ENCODE measurements around the gene CACHD1.
"Not testable (repeated sequence)": the region's sequence is repeated elsewhere in the genome, so short reads cannot be mapped to it uniquely, and the experiment has no call there.

CACHD1 gene

GRCh38 chr1:64701886-64702285, 232.0 kb downstream of the CACHD1 start:
- no peak for FAIRE-seq

- not testable (repeated sequence) for FAIRE-seq
These were observed 232.7 kb downstream of the CACHD1 start for GRCh38 chr1:64702670-64703069.

DNA sequence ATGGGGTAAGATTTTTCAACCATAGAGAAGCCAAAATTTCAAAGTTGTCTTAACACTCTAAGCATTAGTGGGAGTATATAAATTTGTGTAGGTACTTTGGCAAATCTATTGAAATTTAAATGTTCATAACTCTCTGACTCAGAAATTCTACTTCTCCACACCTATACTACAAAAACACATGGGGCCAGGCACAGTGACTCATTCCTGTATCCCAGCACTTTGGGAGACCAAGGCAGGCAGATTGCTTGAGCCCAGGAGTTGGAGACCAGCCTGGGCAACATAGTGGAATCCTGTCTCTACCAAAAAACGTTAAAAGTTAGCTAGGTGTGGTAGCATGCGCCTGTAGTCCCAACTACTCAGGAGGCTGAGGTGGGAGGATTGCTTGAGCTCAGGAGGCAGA, 233.7 kb downstream of the CACHD1 start:
- no peak for FAIRE-seq

DNA sequence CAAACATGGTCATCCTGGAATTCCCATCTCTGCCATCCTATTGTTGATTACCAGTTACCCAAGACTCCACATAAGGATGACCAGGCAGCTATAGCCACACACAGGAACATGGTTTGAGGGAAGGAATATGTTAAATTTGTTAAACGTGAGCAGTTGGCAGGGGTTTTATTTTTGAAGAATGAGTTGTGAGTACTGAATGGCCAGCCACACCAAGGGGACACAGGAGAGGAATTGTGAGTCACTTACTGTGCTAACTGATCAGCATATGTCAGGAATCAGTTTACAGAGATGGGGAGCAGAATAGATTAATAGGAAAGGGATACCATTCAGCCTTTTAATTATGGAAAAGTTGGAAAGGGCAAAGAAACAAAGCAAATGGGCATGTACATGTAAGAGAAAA, 235.7 kb downstream of the CACHD1 start:
- FAIRE-seq, result no peak

DNA sequence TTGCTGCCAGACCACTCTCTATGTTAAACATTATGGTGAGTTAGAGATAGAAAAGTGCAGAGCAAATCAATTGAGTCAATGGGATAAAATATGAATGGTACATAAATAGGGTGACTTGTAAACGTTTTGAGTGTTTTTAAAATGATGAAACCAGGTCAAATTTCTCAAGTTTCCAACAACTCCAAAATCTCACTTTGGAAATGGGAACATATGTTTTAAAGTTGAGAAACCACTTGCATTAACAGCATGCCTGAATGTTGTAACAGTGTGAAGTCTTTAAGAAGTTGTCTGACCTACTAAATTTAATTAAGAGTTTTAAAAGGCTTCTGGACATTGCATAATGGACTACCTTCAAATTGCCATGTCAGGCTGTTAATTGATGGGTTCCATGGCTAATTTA, 241.3 kb downstream of the CACHD1 start:
- FAIRE-seq, result no peak

GRCh38 chr1:64712049-64712448, 242.1 kb downstream of the CACHD1 start:
- no peak for FAIRE-seq

DNA sequence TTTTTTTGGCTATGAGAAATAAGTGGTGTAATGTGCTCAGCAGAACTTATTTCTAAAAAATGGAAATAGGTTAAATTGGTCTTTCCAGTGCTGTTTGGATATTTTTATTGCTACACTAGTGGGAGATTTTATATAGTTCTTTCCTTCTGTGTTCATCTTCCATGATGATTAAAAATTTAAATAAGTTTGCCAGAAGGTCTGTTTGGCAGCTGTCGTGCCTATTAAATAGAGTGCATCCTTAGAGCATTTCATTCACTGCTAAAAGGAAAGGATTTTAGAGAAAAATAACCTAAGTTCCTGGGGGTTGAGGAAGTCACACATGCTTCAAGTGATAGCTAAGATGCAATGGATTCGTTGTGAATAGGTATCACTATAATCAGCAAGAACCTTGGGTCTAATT, 245.3 kb downstream of the CACHD1 start:
- no peak for FAIRE-seq

GRCh38 chr1:64721135-64721534, 251.2 kb downstream of the CACHD1 start:
- FAIRE-seq, result no peak

DNA sequence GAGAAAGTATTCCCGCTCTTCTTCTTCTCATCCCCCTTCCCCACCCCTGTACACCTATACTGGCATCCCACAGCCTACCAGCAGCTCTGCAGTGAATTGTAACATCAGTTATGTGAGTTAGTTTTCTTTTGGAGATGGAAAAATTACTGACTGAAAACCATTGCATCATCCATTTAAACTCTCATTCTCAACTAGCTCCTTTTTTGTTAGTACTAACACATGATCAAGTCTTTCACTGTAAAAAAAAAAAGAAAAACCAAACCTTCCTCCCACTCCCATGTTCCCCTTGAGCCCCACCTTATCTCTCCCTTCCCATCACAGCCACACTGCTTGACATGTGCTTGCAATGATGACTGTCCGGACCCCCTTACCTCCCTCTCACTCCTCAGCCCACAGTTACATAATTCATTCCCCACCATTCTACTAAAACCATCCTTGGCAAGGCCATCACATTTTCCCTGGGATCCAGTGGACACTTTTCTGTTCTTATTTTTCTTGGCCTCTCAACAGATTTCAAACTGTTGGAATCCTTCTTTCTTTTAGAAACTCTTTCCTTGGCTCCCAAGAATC, 251.7 kb downstream of the CACHD1 start:
- FAIRE-seq, result no peak

DNA sequence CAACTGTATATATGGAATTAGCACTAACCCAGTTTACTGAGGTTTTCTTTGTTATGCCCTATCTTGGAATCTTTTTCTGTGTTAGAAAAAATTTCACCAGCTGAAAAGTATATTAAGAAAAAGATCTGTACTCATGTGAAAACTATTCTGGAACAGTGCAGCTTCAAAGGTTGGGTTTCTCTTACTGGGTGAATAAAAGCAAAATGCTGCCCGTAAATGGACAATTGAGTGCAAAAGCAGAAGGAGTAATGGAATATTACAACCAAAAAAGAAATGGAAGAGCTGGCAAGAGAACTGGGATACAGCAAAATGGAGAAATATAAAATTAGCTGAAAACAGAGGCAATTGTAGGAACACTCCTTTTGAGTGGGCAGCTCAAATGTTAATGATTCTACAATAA, 257.9 kb downstream of the CACHD1 start:
- FAIRE-seq, result no peak

DNA sequence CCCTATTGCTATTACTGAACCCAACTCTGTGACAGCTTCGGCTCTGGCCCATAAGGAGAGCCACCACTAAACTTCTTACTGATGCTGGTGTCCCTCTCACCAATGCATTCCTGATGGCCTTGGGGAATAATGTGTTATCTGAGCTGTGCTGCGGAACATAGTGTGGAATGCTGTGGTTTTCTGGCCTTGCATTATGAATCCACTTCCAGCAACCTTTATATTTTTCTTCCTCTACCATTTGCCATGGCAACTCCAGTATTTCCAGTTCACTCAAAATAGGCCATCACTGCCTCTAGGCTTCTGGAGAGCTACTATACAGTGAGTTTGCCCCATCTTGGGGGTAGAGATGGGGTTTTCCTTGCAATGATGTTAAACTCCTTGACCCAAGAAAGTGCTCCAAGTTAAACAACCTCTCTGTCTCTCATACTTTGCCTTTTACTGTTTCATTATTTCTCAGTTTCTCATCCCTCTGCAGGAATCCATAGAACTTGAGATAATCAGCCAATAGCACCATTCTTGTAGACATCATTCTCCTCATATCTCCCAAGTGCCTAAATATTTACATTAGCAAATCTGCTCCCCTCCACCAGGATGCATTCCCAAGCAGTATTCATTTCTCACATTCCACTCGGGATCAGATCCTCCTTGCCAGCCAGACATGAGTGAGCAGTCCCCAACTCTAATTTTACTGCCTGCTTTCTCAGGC, 263.8 kb downstream of the CACHD1 start:
- no peak for FAIRE-seq

DNA sequence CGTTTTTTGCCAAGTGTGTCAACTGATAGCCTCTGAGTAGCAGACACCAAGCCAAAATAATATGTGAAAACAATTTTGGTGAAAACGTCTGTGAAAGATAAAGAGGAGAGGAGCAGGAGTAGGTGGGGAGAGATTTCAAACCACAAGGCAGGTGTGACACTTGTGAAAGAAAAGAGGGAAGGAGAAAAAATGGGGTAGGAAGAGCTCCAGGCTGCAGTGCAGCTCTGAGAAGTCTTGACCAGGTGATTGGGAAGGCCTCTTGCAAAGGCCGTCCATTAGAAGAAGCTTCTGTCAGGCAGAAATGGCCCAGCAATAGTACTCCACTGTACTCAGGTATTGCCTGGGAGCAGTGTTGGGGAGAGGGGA, 264.3 kb downstream of the CACHD1 start:
- FAIRE-seq, result no peak

DNA sequence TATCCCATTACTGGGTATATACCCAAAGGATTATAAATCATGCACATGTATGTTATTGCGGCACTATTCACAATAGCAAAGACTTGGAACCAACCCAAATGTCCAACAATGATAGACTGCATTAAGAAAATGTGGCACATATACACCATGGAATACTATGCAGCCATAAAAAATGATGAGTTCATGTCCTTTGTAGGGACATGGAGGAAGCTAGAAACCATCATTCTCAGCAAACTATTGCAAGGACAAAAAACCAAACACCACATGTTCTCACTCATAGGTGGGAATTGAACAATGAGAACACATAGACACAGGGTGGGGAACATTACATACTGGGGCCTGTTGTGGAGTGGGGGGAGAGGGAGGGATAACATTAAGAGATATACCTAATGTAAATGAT, 270.8 kb downstream of the CACHD1 start:
- not testable (repeated sequence) for FAIRE-seq

Data from endometrium (tissue), 2 donors.